GM18519 (cell line): Measurements from ENCODE around the gene GAPT.
"Not testable (repeated sequence)": the region's sequence is repeated elsewhere in the genome, so short reads cannot be mapped to it uniquely, and the experiment has no call there.

ENCODE experiments used
- ATAC-seq: cut with Tn5 transposase; IDR thresholded peaks from one replicate; pipeline ENCODE4 v1.9.1; 2021; ENCODE audit warnings: mild to moderate bottlenecking, moderate library complexity; ENCODE audit not compliant: unreplicated experiment, low FRiP score

GAPT gene

DNA sequence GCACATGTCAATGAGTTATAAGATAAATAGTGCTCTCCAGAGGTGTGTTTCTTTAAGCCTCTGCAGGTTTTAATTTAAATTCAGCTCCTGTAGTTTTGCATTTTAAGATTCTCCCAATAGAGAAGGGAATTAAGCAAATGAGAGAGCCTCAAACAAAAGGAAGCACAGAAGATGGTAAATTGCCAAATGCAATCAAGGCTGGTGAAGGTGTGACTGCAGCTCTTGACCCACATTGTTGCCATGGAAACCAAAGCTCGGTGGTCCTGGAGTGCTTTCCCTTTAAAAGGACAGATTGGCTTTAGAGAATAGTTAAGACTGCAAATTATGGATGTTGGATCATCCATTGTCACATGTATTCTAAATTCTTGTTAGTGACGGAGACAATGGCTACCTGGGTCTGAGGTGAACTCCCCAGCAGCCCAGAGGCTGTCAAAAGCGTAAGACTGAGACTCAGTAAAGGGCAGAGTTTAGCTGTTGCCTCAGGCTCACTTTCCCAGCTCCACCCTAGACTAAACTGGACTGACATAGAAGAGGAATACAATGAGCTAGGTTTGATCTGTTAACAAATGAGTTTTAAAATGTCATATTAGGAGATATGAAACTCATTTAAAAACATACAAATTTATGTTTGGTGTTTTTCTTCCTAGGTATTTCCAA is 12.3 kb downstream of the GAPT start:
- ATAC-seq = no peak

DNA sequence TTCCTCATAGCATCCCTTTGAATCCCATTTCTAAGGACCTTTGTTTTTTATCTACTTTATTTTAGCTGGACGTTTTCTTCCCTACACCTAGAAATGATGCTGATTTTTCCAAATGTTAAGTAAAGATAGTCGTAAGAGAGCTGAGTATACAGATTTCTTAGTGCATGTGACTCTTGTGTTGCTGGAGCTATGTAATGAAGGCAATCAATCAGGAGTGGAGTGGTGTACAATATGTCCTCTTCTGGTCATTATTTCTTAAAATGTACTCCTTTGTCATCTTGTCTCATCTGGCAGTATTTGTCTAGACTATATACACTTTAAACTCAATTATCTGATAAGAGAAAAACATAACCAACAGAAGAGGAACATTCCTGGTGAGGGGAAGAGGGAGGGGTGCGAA is 13.5 kb downstream of the GAPT start:
- ATAC-seq = no peak

DNA sequence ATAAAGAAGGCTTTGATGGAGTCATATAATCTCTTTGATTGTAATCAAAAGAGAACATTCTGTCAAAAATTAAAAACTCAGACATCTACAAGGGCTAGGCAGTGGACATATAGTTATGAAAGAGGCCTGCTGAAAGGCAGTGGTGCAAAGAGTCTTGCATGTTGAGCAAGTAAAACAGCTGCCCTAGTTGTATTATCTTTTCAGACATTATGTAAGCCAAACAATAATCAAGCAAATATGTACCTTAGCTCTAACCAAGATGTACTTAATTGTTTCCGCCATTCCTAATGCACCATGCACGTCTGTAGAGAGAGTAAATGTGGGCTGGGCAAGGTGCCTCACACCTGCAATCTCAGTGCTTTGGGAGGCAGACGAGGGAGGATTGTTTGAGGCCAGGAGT is 14.3 kb downstream of the GAPT start:
- no peak for ATAC-seq

DNA sequence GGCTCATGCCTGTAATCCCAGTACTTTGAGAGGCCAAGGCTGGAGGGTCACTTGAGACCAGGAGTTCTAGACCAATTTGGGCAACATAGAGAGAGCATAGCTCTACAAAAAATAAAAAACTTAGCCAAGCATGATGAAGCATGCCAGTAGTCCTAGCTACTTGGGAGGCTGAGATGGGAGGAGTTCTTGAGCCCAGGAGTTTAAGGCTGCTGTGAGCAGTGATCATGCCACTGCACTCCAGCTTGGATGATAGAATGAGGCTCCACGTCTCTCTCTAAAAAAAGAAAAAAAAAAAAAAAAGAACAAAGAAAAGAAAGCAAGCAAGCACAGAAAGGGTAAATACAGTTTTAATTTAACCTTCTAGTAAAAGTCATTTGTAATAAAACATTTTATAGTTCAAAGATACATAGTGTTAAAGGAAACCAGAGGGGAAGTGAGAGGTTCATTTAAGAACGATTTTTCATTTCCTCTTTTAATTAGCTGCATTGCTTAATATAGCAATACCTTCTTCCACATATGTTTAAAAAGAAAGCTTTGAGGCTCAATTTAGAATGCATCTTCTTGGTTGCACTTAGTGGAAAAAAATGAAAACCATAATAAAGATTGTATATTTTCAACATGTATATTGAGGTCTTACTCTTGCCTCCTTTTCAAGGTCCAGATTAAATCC is 14.9 kb downstream of the GAPT start:
- peak; percentile 86 for ATAC-seq

DNA sequence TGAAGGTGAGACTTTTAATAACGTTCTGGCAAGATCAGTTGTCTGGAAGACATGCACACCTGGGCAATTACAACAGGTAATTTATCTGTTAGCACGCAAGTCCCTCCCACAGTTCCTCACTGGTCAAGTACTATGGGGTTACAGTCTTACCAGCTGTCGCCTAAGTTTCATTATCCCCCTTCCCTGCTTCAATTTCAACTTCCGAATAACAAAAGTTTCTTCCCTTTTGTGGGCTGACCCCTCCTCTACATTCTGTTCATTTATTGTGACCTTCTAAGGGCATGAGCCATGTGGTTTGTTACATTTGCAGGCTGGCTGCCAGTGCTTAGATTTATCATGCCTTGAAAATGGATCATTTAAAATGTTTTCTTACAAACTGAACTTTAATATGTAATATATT is 16.5 kb downstream of the GAPT start:
- no peak for ATAC-seq

DNA sequence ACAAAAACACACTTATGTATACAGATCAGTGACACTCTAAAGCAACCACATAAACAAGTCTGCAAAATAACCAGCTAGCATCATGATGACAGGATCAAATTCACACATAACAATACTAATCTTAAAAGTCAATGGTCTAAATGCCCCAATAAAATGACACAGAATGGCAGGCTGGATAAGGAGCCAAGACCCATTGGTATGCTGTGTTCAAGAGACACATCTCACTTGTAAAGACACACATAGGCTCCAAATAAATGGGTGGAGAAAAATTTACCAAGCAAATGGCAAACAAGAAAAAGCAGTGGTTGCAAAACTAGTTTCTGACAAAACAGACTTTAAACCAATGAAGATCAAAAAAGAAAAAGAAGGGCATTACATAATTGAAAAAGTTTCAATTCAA is 26.0 kb downstream of the GAPT start:
- ATAC-seq = no peak

DNA sequence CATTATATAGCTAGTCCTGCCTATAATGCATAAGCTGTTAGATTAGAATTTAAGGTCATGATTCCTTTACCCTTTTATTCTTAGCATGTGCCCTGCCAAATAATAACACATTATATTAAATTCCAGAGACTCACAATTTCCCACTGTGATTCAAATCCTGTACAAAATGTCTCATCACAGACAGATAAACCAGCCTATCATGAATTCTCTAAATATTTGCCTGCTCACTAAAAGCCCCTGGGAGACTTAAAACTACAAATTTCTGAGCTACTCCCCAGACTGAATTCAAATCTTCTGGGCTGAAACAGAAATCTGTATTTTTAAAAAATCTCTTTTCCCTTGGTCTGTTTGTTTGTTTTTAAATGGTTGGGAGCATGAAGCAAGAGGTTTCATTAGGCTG is 32.7 kb downstream of the GAPT start:
- no peak for ATAC-seq

DNA sequence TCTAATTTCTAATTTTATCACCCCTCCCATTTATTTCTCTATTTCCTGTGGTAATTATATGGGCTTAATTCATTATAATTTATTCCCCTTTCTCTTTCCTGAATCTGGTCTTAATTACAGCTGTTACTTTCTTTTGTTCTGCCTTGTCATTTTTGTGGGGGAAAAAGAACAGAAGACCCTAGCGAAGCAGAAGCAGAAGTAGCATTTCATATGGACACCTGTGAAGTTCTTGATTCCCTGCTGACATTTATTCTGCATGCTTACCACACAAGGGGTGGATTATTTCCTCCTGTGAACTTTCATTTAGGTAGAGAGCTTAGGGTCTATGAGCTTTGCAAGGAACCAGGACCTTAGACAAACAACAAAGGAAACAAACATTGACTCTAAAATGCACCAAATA is 33.3 kb downstream of the GAPT start:
- ATAC-seq = no peak

DNA sequence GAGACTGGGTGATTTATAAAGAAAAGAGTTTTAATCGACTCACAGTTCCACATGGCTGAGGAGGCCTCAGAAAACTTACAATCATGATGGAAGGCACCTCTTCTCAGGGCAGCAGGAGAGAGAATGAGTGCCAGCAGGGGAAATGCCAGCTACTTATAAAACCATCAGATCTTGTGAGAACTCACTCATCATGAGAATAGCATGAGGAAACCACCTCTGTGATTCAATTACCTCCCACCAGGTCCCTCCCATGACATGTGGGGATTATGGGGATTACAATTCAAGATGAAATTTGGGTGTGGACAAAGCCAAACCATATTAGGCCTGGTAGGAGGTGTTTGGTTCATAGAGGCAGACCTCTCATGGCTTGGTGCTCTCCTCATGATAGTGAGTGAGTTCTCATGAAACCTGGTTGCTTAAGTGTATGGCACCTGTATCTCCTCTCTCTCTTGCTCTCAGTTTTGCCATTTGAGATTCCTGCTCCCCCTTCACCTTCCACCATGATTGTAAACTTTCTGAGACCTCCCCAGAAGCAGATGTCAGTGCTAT is 39.8 kb downstream of the GAPT start:
- no peak for ATAC-seq

DNA sequence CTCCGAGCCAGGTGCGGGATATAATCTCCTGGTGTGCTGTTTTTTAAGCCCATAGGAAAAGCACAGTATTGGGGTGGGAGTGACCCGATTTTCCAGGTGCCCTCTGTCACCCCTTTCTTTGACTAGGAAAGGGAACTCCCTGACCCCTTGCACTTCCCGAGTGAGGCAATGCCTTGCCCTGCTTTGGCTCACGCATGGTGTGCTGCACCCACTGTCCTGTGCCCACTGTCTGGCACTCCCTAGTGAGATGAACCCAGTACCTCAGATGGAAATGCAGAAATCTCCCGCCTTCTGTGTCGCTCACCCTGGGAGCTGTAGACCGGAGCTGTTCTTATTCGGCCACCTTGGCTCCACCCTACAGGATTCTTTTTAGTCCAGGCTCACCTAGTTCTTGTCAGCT is 50.7 kb downstream of the GAPT start:
- ATAC-seq = not testable (repeated sequence)

DNA sequence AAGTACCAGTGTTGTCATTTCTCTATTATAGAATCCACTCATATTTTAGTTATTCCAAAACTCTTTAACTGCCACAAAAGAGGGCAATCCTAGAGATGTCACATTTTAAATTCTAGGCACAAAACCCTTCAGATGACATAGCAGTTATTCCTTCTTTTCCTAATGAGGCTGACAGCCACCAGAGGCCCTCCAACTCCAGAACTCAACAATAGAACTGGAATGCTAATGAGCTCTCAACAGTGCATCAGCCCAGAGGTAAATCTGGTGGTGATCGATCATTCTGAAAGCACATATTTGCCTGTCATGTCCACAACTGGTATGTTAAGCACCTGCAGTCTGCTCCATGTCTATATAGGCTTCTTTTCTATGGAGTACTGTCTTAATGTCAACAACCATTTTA is 51.5 kb downstream of the GAPT start:
- ATAC-seq = no peak

DNA sequence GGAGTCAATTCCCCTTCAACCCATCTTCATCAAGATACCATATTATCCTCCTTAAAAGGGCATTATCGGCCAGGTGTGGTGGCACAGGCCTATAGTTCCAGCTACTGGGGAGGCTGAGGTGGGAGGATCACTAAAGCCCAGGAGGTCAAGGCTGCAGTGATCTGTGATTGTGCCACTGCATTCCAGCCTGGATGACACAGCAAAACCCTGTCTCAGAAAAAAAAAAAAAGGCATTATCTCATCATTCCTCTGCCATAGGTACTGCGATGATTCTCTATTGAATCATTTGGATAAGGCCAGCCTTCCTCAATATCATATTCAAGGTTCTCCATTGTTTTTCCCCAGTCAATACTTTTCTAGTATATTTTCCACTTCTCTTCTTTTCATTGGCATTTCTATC is 52.5 kb downstream of the GAPT start:
- no peak for ATAC-seq

DNA sequence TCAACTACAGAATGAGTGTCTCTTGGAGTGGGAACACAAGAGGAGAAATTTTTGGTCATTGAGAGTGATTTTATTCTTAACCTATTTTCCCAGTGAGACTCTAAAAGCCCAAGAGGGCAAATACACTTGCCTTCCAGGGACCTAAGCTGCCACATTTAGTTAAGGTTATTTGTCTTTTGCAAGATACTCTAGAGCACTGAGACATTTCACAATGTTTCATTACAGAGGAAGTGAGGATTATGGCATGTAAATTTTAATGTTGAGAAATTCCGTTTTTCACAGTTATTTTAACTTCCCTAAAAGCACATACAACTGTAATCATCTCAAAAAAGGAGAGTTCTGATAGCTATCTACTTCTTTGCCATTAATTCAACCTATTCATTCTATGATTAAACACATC is 53.0 kb downstream of the GAPT start:
- no peak for ATAC-seq

DNA sequence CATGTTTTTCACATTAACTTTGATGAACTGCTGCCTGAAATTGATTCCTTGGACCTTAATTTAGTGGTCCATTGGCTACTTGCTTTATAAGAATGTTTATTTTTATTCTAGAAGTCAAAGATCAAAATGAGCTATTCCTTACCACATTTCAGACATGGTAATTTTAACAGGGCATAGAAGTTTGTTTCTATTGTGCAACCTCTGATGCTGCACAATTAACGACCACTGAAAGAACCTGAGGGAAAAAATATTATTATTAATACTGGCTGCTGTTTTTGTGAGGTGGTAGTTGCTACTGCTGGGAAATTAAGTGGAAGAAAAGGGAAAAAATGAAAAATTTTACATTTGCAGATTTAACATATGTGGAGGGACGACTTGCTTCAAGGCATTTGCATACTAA is 53.7 kb downstream of the GAPT start:
- no peak for ATAC-seq

DNA sequence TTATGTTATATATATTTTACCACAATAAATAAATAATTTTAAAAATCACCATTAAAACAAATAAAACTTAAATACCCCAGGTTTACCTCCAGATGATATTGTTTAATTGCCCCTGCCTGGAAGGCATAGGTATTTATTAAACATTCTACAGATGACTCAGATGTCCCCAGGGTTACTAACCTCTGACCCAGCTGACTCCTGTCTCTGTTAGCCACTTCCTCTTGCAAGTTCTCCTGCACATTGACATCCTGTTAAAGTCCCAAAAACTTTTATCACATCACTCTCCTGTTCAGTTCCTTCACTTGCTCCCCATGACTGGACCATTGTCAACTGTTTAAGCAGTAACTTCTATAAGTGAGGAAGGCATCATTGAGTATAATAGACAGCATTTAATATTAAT is 54.7 kb downstream of the GAPT start:
- peak; percentile 87 for ATAC-seq
